MG63 (cell line): ENCODE results near the gene ZNF248. TPM values are rescaled to one million over a fixed set of nuclear protein-coding genes. Genes with fewer than 3 reads are reported as not detected.

Source experiments
- DNase-seq: peaks from one replicate; pipeline ENCODE4 v3.0.0-alpha.2; 2020
- H3K27me3 ChIP-seq: fragments of 250-450 bp; sonication (Bioruptor Pico); 2 replicates; pipeline ENCODE4 v1.5.1; 2020; ENCODE audit warnings: mild to moderate bottlenecking, moderate library complexity
- H3K36me3 ChIP-seq: fragments of 250-450 bp; sonication (Bioruptor Pico); 2 replicates; pipeline ENCODE4 v1.5.1; 2020; ENCODE audit warnings: mild to moderate bottlenecking, moderate library complexity
- H3K4me3 ChIP-seq: fragments of 250-450 bp; sonication (Bioruptor Pico); 2 replicates; pipeline ENCODE4 v1.5.1; 2020; ENCODE audit warnings: mild to moderate bottlenecking, moderate library complexity
- H3K9me3 ChIP-seq: fragments of 250-450 bp; sonication (Bioruptor Pico); 2 replicates; pipeline ENCODE4 v1.5.1; 2020; ENCODE audit warnings: mild to moderate bottlenecking, moderate library complexity
- total RNA-seq: library from RNA; depleted of rRNA; stranded (reverse); fragments of >200 nt; shearing (Covaris generic); gene quantifications from 2 replicates; pipeline ENCODE4 v1.2.3, GENCODE V29; 2014; ENCODE audit warnings: low replicate concordance

ZNF248 gene
- total RNA-seq, 1 experiment from 2014 or later: 4.0 TPM

DNA sequence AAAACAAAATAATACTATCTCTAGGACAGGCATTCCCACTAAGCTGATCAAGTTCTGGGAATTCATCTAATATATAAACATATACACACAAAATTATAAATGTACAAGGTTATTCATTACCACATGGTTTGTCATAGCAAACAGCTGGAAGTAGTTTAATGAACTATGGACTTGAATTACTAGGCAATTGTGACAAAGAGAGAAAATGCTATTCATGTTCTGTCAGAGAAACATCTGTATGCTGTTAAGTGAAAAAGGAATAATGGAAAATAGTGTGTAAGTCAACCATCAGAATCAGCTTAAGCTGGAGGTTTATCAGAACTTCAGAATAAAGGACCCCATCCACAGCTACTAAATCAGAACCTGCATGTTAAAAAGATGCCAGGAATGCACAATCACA, 2.8 kb downstream of the ZNF248 start:
- Histone ChIP-seq H3K36me3 (peaks cover 14% of the 10 kb centered on the region), H3K27me3 (no peaks in the 10 kb centered on the region), H3K9me3 (peaks cover 2% of the 10 kb centered on the region), H3K4me3 (no peak overlapping the region)
- no peak for DNase-seq

- Histone ChIP-seq H3K27me3 (no peaks in the 10 kb centered on the region), H3K9me3 (peaks cover 13% of the 10 kb centered on the region), H3K36me3 (peaks cover 22% of the 10 kb centered on the region), H3K4me3 (no peak overlapping the region)
- DNase-seq: no peak
Measured at GRCh38 chr10:37844644-37845043, 12.8 kb downstream of the ZNF248 start.

DNA sequence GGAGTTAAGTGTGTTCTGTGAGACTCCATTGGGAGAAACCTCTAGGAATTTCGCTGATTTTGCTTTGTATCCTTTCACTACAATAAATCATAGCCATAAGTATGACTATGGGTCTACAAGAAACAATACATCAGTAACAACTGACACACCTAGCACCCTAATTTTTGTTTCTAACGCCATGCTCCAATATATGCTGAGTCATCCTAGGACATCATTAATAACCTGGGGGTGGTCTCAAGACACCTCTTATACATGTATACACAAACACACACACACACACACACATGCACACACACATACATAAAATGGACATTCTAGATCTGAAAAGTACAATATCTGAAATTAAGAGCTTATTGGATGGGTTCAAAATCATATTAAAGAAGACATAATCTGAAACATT, 18.2 kb downstream of the ZNF248 start:
- Histone ChIP-seq H3K9me3 (peaks cover 11% of the 10 kb centered on the region), H3K27me3 (no peaks in the 10 kb centered on the region), H3K36me3 (peaks cover 48% of the 10 kb centered on the region), H3K4me3 (no peak overlapping the region)
- DNase-seq: no peak

- no peak overlapping the region for H3K4me3 ChIP-seq
- no peak for DNase-seq
- peaks cover 24% of the 10 kb centered on the region for H3K9me3 ChIP-seq
- peaks cover 72% of the 10 kb centered on the region for H3K36me3 ChIP-seq
- no peaks in the 10 kb centered on the region for H3K27me3 ChIP-seq
Measured at GRCh38 chr10:37831495-37832333, 25.7 kb downstream of the ZNF248 start.

DNA sequence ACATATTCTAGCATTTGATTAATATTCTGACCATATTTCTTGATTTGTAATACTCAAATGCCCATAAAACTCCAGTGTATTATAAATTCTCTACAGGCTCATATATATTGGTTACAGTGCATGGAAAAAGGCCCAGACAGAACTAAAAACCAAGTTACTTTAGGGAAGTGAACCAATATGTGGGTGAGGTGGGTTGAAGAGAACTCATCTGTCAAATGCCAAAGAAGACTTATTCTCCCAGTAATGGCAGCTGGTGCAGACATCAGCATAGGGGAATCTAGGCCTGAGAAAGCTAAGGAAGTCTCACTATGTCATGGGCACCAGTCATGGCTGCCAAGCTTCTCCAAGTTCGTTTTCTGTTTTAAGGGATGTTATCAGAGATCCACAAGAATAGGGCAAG, 30.6 kb downstream of the ZNF248 start:
- DNase-seq: no peak
- Histone ChIP-seq H3K36me3 (peaks cover 30% of the 10 kb centered on the region), H3K27me3 (no peaks in the 10 kb centered on the region)

GRCh38 chr10:37821237-37821636, 36.2 kb downstream of the ZNF248 start:
- Histone ChIP-seq H3K36me3 (no peaks in the 10 kb centered on the region), H3K4me3 (no peak overlapping the region), H3K27me3 (no peaks in the 10 kb centered on the region), H3K9me3 (no peaks in the 10 kb centered on the region)
- no peak for DNase-seq

More for the DNA sequence above, 30.6 kb downstream of the ZNF248 start:
- no peak overlapping the region for H3K4me3 ChIP-seq
- H3K9me3 ChIP-seq: peaks cover 9% of the 10 kb centered on the region

GRCh38 chr10:37819797-37820196, 37.6 kb downstream of the ZNF248 start:
- Histone ChIP-seq H3K9me3 (no peaks in the 10 kb centered on the region), H3K4me3 (no peak overlapping the region), H3K36me3 (no peaks in the 10 kb centered on the region), H3K27me3 (no peaks in the 10 kb centered on the region)
- DNase-seq: no peak

- H3K9me3 ChIP-seq: peaks cover 10% of the 10 kb centered on the region
- H3K36me3 ChIP-seq: no peaks in the 10 kb centered on the region
- no peak overlapping the region for H3K4me3 ChIP-seq
- DNase-seq: no peak
- H3K27me3 ChIP-seq: no peaks in the 10 kb centered on the region
Measured at GRCh38 chr10:37816290-37816689, 41.1 kb downstream of the ZNF248 start.

DNA sequence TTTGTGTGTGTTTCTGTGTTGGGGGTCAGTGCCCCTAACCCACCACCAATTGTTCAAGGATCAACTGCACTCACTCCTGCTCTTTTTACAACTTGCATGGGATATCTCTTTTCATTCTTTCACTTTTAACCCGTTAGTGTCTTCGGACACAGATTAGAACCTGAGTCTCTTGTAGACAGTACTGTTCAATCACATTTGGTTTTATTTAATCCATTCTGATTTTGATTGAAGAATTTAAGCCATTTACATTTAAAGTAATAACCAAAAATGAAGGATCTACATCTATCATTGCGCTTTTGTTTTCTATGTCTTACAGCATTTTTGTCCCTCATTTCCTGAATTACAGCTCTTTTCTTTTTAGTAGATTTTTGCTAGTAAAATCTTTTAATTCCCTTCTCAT, 43.6 kb downstream of the ZNF248 start:
- H3K27me3 ChIP-seq: no peaks in the 10 kb centered on the region
- no peaks in the 10 kb centered on the region for H3K36me3 ChIP-seq
- no peak for DNase-seq
- peaks cover 10% of the 10 kb centered on the region for H3K9me3 ChIP-seq
- H3K4me3 ChIP-seq: no peak overlapping the region

DNA sequence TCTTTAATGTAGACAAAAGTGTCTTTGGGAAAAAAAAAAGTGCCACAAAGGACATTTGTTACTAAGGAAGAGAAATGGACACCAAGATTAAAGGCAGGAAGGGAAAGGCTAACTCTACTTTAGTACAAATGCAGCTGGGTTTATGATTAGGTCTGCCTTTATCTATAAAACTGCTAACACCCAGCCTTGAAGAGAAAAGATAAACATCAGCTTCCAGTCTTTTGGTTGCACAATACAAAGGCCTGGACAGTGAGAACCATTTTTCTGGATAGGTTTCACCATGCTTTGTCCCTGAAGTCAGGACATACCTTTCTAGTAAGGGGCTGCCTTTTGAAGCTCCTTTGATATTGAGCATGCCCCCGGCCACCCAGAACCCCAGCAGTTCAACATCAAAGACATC, 45.1 kb downstream of the ZNF248 start:
- peaks cover 10% of the 10 kb centered on the region for H3K9me3 ChIP-seq
- no peak for DNase-seq
- no peak overlapping the region for H3K4me3 ChIP-seq
- H3K36me3 ChIP-seq: no peaks in the 10 kb centered on the region
- H3K27me3 ChIP-seq: no peaks in the 10 kb centered on the region

- no peaks in the 10 kb centered on the region for H3K9me3 ChIP-seq
- no peaks in the 10 kb centered on the region for H3K36me3 ChIP-seq
- no peaks in the 10 kb centered on the region for H3K27me3 ChIP-seq
- H3K4me3 ChIP-seq: no peak overlapping the region
- DNase-seq: peak; percentile 2
Measured at GRCh38 chr10:37803269-37803668, 54.1 kb downstream of the ZNF248 start.

DNA sequence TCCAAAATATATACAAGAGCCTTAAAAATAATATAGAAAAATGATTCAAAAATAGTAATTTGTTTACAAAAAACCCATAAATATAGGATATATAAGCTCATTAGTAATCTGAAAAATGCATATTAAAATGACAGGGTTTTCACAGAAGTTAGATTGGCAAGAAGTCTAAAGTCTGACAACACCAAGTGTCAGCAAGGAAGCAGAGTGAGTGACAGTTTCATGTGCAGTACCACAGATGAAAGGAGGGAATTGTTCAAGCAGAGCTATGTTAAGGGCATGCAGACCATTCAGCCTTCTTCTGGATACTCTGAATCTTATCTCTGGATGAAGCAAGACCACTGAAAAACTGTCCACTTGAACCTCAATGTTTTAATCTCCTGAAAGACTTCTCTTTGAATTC, 55.9 kb downstream of the ZNF248 start:
- Histone ChIP-seq H3K9me3 (no peaks in the 10 kb centered on the region), H3K36me3 (no peaks in the 10 kb centered on the region), H3K27me3 (no peaks in the 10 kb centered on the region), H3K4me3 (no peak overlapping the region)
- no peak for DNase-seq

DNA sequence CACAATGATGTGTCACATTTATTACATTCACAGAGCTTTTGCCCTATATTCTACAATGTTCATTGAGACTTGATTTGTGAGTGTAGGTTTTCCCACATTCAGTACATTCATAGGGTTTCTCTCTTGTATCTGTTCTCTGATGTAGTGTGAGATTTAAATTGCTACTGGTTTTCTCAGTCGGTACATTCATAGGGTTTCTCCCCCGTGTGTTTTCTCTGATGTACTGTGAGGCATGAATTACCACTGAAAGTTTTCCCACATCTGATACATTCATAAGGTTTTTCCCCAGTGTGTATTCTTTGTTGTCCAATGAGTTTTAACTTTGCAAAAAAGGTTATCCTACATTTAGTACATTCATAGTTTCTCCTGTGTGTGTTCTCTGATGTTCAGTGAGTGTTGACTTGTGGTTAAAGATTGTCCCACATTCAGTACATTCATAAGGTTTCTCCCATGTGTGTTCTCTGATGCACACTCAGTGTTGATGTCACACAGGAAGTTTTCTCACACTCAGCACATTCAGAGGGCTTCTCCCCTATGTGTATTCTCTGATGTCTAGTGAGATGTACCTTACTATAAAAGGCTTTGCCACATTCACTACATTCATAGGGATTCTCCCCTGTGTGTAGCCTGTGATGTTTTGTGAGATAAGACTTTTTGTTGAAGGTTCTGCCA, 63.0 kb downstream of the ZNF248 start:
- no peaks in the 10 kb centered on the region for H3K27me3 ChIP-seq
- no peak for DNase-seq
- H3K4me3 ChIP-seq: no peak overlapping the region
- H3K9me3 ChIP-seq: peaks cover 2% of the 10 kb centered on the region
- no peaks in the 10 kb centered on the region for H3K36me3 ChIP-seq

DNA sequence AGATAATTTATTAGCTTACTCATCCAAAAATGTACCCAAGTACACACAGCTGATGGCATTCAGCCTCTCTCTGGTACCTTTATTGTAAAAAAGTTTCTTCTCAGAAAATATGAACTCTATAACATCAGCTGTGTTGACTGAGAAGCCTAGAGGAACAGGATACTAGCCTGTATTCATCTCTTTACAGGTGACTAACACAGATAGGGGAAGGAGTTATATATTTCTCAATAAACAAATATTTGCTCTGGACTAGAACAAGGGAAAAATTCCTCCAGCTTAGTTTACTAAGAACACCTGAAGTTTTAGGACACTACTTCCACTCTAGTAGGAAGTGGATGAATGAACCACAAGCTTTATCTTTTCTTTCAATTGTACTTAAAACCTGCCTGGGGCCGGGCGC, 67.8 kb downstream of the ZNF248 start:
- no peaks in the 10 kb centered on the region for H3K27me3 ChIP-seq
- peaks cover 2% of the 10 kb centered on the region for H3K9me3 ChIP-seq
- no peaks in the 10 kb centered on the region for H3K36me3 ChIP-seq
- no peak overlapping the region for H3K4me3 ChIP-seq
- no peak for DNase-seq

DNA sequence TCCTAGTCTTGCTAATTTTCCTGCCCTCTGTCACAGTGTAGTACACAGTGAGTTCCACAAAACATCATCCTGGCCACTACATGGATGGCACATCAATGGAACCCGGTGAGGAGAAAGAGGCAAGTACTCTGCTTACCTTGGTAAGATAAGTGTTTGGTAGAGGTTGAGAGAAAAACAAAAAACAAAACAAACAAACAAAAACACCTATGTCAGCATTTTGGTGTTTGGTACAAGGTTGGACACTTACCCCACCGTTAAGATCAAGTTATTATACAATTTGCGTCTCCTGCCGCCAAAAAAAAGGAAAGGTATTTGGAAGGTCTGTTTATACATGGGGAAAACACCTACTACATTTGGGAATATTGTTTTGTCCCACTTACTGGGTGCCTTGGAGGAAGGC, 72.7 kb downstream of the ZNF248 start:
- DNase-seq: no peak
- Histone ChIP-seq H3K27me3 (no peaks in the 10 kb centered on the region), H3K36me3 (no peaks in the 10 kb centered on the region), H3K4me3 (no peak overlapping the region), H3K9me3 (no peaks in the 10 kb centered on the region)

GRCh38 chr10:37780536-37780935, 76.9 kb downstream of the ZNF248 start:
- no peak for DNase-seq
- Histone ChIP-seq H3K36me3 (no peaks in the 10 kb centered on the region), H3K27me3 (no peaks in the 10 kb centered on the region), H3K9me3 (no peaks in the 10 kb centered on the region), H3K4me3 (no peak overlapping the region)

DNA sequence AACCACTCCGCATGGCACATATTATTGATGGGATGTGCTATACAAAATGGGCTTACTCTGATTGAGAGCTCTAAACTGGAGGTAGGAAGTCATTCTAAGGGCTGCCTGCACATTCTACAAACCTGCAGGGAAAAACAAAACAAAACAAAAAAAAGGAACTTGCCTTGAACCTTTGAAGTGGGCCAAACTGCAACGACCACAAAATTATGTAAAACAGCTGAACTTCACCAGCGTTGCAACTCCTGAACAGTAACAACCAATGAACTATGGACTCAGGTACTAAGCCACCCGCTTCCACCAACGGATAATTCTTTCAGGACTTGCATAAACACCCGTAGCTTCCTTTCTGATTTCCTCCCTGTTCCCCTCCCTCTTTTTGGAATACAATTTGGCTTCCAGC, 80.4 kb downstream of the ZNF248 start:
- H3K27me3 ChIP-seq: no peaks in the 10 kb centered on the region
- no peak for DNase-seq

GRCh38 chr10:37775612-37776011, 81.8 kb downstream of the ZNF248 start:
- Histone ChIP-seq H3K36me3 (no peaks in the 10 kb centered on the region), H3K4me3 (no peak overlapping the region), H3K9me3 (no peaks in the 10 kb centered on the region), H3K27me3 (no peaks in the 10 kb centered on the region)
- DNase-seq: no peak

More for the DNA sequence above, 80.4 kb downstream of the ZNF248 start:
- Histone ChIP-seq H3K4me3 (no peak overlapping the region), H3K36me3 (no peaks in the 10 kb centered on the region), H3K9me3 (no peaks in the 10 kb centered on the region)
